Stimulated activated CD8-positive, alpha-beta memory T cell treated with anti-CD3 and anti-CD28 coated beads, Interleukin-4, amount 100 ng/mL, for 48 hours (primary cell): Measurements from ENCODE around the gene CSNK1E.
A peak's percentile ranks its signal among the peaks of the same experiment; 100 is the strongest.

ENCODE experiments used
- DNase-seq: peaks from one replicate; pipeline ENCODE4 v3.0.0-alpha.2; 2020

The CSNK1E gene

DNA sequence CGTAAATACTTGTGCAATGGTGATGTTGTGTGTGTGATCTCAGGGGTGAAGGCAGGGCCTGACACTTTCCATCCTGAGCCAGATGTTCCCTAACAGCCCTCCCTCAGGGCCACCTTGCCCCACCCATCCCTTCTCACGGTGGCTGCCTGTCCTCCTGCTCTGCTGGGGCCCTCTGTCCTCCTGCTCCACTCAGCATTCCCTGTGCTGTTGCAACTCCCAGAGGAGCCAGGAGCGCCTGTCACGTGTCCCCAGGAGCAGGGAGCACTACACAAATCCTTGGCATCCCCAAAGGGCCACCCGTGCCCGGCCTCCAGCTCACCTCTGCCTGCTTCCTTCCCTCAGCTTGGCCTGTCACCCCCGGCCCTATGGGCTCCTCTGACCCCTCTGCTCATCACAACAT is 10.2 kb upstream of the CSNK1E start:
- no peak for DNase-seq

GRCh38 chr22:38325587-38325986 is 8.4 kb upstream of the CSNK1E start:
- no peak for DNase-seq

DNA sequence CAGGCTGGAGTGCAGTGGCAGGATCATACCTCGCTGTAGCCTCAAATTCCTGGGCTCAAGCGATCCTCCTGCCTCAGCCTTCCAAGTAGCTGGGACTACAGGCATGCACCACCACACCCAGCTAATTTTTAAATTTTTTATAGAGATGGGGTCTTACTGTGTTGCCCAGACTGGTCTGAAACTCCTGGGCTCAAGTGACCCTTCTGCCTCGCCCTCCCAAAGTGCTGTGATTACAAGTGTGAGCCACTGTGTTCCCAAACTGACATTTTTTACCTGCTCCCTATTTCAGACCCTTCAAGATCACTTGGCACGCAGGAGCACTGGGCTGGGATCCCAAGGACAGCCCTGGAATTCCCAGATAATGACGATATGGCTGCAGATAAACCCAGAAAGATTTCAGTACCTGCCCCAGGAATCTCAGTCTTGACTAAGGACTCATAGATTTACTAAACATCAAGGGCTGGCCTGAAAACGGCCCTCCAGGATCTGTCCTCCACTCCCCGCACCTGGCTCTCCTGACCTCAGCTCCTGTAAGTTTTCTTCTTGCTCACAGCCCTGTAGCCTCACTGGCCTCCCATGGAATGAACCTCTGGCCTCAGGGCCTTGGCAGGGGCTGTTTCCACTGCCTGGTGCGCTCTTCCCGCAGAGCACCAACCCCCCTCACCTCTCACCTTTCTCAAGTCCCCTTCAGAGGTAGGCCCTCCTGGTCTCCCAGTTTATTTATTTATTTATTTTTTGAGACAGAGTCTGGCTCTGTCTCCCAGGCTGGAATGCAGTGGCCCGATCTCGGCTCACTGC is 3.6 kb upstream of the CSNK1E start:
- DNase-seq = no peak

DNA sequence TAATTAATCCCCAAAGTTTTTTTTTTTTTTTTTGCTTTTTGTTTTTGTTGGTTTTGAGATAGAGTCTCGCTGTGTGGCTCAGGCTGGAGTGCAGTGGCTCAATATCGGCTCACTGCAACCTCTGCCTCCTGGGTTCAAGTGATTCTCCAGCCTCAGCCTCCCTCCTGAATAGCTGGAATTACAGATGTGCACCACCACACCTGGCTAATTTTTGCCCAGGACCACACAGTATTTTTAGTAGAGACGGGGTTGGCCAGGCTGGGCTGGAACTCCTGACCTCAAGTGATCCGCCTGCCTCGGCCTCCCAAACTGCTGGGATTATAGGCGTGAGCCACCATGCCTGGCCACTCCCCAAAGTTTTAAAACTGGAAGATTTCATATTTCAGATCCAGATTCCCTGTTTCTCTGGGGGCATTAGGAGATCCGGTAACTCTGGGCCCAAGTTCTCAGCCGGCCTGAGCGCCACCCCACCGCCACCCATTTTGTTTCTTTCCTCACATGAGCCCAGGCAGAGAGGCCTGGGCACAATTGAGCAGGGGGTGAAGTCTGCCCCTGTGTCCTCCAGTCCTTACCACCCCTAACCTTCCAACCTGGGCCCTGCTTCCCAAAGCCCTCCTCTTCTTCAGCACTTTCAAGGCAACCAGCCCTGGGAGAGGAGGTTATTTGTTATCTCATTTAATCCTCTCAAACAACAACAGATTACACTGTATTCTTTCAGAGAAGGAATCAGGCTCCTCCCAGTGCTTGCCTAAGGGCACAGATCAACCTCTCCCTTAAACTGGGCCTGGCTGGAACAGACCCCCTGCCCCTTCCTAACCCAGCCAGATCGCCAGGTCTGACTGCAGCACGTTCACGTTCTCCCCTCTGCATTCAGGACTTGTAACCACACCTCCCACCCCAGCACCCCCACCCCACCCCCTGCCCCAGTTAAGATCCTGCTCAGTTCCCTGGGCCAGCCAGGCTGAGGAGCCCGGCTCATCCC is 1.9 kb upstream of the CSNK1E start:
- DNase-seq = no peak

DNA sequence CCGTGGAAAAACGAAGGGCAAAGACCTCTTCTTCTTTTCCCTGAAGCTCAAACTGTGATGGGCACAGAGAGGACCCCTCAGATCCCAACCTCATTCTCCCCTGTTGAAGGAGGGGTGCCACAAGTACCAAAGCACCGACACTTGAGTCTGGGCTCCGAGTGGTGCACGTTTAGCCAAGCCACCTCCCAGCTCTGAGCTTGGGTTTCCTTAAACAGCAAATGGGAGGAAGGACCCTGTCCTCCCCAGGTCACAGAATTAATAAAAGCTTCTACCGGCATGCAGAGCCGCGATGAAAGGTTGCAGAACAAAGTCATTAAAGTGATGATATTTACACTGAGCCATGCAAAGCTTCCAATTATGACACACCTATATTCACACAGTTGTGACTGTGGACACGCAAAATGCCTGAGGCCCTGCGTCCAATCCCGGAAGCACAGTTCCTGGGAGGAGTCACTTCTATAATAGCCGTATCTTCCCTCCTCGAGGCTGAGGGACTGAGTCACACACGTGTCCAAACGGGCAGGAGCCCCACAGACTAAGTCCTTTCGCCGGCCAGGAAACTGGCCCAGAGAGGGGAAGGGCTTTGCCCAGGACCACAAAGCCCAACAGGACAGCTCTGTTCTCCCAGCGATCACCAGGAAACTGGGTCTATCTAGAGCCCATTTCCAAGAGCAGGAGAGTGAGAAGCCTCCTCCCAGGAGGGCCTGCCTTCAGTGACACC is 922 bp upstream of the CSNK1E start:
- DNase-seq = no peak

- peak; percentile 58 for DNase-seq
These were observed 690 bp downstream of the CSNK1E start for GRCh38 chr22:38316364-38317121.

DNA sequence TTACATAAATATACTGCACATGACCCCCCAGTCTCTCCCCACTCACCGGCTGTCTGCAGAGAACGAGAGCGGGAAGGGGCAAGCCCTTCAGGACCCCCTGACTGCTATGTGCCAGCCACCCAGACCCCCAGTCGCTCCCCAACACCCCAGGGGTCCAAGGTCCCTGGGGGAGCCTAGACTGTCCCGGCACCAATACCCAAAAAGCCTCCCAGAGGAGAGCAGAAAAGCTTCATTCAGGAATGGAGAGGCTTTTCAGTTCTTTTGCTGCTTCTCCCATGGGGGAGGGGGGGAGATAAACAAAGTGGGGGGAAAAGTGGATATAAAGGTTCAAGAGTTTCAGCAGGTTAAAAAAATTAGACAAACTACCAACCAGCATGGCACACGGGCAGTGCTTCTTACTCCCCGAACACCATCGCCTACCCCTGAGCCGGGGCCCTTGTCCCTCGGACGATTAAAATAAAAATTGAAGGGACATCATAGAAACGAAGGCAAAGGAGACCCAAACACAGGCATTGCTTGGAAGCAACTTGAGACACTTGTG is 1.3 kb downstream of the CSNK1E start:
- no peak for DNase-seq

- DNase-seq = no peak
These were observed 2.1 kb downstream of the CSNK1E start for GRCh38 chr22:38314933-38315822.

GRCh38 chr22:38314051-38314932 is 2.9 kb downstream of the CSNK1E start:
- no peak for DNase-seq

GRCh38 chr22:38313384-38313955 is 3.8 kb downstream of the CSNK1E start:
- no peak for DNase-seq

DNA sequence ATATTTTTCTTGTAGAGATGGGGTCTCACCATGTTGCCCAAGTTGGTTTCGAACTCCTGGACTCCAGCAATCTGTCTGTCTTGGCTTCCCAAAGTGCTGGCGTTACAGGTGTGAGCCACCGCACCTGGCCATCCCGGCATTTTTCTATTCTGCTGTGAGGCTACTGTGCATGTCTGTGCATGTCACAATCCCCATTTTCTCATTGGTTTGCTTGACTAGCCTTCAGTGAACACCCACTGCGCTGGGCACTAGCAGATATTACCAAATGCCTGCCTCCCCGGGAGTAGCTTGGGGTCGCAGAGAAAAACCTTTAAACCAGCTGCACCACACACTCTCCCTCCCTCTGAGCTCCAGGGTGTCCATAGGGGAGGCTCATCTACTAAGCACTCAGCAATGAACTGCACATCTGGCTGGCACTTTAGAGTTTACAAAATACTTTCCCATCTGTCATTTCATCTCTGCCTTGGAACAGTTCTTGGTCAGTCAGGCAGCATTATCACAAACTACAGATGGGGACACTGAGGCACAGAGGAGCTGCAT is 4.9 kb downstream of the CSNK1E start:
- DNase-seq = no peak

DNA sequence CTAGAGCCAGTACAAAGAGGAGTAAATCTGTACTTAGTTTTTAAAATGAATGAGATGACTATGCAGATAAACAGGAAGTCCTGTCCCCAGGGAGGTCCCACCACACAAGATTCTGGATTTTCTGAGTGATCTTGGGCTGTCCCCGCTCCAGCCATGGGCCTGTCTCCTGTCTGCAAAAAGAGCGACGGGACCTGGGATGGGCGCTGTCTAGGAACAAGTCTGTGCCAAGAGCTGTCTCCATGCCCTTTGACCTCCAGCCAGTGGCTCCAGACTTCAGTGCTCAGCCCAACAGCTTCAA is 6.0 kb downstream of the CSNK1E start:
- DNase-seq = no peak

DNA sequence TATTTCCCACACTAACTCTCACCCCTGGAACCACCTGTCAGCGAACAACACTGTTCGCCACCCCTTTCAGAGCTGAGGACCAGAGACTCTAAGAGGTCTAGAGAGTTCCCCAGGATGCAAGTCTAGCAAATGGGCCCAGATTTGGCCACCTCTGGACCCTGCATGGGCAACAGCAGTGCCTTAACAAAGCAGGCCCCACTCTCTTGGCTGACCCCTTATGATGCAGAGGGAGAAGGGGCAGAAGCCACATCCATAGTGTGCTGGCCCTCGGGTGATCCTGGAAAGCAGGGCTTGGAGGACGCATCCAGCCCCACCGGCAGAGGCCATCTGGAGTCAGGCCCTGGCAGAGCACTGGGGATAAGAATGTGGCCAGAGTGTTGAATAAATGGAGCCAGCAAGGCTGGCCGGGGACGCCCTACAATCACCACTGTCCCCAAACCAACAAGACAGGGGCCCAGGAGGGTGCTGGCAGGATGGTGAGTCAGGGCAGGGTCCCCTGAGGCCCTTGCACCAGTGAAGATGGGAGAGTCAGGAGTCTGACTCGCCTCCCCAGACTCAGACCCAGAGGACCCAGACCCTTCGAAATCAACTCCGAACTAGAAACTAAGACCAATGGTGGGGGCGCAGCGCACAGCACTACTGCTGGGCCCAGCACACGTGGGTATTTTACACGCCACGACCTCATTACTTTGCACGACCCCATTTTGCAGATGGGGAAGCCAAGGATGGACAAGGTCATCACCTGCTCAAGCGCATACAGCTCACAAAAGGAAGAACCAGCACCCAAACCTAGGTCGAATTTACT is 6.5 kb downstream of the CSNK1E start:
- DNase-seq = no peak

DNA sequence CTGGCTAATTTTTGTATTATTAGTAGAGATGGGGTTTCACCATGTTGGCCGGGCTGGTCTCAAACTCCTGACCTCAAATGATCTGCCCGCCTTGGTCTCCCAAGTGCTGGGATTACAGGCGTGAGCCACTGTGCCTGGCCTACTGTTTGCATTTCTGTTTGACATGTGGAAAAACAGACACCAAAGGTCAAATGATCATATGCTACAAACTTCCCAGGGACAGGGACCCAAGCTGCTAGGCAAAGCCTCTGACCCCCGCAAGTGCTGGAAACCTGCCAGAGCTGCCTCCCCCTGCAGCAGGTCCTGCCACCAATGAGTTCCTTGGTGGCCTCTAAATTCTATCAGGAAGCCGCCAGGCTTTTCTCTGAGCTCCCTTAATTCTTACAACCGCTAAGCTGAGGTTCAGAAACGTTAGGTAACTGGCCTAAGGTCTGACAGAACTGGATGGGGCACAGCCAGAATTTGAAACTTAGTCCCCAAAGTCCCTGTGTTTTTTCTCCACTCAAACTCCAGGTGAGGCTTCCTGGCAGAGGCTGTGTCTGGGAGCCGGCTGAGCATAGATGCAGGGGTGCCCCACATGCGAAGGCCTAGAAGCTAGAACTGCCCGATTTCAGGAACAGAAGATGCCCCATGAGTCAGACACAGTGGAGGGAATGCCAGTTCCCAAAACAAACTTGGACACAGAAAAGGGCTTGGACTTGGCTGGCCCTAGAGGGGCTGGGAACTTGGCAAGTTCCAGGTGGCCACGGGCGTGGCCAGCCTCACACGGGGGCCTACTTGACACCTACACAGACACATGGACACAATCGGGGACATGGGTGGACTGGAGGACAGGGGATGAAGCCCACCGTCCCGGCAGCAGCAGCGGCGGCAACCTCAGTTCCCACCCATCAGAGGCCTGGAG is 7.4 kb downstream of the CSNK1E start:
- DNase-seq = no peak

- DNase-seq = no peak
These were observed 8.3 kb downstream of the CSNK1E start for GRCh38 chr22:38308791-38309498.

GRCh38 chr22:38305471-38306448 is 11.5 kb downstream of the CSNK1E start:
- DNase-seq = peak; percentile 48
